ENCODE data around the gene ROBO2.

DNA sequence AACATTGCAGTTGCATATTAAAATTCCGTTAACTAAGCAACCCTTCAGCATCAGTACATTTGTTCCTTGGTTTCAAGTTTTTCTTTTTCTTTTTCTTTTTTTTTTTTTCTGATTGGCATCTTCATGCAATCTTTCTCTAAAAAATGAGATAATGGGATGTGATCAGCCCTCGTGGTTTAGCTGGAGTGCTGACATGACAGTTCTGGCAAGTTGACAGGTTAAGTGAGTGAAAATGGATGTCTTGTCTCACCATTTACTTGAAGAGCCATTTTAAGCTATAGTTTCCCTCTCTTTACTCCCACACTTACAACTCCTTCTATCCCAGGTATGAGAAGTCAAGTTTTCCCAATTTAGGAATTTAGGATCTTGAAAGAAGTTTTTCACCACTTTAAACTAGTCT, 495.2 kb downstream of the ROBO2 start:
- TF ChIP-seq ZNF302 (tag by site-specific recombination; IDR thresholded peaks at IDR 0.05; ENCODE audit: low read depth): no peak
- TF ChIP-seq, protein P1, sequence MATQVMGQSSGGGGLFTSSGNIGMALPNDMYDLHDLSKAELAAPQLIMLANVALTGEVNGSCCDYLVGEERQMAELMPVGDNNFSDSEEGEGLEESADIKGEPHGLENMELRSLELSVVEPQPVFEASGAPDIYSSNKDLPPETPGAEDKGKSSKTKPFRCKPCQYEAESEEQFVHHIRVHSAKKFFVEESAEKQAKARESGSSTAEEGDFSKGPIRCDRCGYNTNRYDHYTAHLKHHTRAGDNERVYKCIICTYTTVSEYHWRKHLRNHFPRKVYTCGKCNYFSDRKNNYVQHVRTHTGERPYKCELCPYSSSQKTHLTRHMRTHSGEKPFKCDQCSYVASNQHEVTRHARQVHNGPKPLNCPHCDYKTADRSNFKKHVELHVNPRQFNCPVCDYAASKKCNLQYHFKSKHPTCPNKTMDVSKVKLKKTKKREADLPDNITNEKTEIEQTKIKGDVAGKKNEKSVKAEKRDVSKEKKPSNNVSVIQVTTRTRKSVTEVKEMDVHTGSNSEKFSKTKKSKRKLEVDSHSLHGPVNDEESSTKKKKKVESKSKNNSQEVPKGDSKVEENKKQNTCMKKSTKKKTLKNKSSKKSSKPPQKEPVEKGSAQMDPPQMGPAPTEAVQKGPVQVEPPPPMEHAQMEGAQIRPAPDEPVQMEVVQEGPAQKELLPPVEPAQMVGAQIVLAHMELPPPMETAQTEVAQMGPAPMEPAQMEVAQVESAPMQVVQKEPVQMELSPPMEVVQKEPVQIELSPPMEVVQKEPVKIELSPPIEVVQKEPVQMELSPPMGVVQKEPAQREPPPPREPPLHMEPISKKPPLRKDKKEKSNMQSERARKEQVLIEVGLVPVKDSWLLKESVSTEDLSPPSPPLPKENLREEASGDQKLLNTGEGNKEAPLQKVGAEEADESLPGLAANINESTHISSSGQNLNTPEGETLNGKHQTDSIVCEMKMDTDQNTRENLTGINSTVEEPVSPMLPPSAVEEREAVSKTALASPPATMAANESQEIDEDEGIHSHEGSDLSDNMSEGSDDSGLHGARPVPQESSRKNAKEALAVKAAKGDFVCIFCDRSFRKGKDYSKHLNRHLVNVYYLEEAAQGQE (tag by site-specific recombination; IDR thresholded peaks at IDR 0.05): no peak
- TF ChIP-seq, protein P2, sequence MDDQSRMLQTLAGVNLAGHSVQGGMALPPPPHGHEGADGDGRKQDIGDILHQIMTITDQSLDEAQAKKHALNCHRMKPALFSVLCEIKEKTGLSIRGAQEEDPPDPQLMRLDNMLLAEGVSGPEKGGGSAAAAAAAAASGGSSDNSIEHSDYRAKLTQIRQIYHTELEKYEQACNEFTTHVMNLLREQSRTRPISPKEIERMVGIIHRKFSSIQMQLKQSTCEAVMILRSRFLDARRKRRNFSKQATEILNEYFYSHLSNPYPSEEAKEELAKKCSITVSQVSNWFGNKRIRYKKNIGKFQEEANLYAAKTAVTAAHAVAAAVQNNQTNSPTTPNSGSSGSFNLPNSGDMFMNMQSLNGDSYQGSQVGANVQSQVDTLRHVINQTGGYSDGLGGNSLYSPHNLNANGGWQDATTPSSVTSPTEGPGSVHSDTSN (CRISPR knock-in tag; IDR thresholded peaks at IDR 0.05): no peak
- TF ChIP-seq, protein P3, sequence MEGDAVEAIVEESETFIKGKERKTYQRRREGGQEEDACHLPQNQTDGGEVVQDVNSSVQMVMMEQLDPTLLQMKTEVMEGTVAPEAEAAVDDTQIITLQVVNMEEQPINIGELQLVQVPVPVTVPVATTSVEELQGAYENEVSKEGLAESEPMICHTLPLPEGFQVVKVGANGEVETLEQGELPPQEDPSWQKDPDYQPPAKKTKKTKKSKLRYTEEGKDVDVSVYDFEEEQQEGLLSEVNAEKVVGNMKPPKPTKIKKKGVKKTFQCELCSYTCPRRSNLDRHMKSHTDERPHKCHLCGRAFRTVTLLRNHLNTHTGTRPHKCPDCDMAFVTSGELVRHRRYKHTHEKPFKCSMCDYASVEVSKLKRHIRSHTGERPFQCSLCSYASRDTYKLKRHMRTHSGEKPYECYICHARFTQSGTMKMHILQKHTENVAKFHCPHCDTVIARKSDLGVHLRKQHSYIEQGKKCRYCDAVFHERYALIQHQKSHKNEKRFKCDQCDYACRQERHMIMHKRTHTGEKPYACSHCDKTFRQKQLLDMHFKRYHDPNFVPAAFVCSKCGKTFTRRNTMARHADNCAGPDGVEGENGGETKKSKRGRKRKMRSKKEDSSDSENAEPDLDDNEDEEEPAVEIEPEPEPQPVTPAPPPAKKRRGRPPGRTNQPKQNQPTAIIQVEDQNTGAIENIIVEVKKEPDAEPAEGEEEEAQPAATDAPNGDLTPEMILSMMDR (tag by site-specific recombination; IDR thresholded peaks at IDR 0.05): no peak
- TF ChIP-seq ZFP3 (tag by site-specific recombination; IDR thresholded peaks at IDR 0.05; ENCODE audit: low read depth): no peak
- TF ChIP-seq BCL11A (tag by site-specific recombination; IDR thresholded peaks at IDR 0.05; ENCODE audit: low read depth): no peak
- TF ChIP-seq ZBTB1 (tag by site-specific recombination; IDR thresholded peaks at IDR 0.05): no peak
- TF ChIP-seq, protein P4, sequence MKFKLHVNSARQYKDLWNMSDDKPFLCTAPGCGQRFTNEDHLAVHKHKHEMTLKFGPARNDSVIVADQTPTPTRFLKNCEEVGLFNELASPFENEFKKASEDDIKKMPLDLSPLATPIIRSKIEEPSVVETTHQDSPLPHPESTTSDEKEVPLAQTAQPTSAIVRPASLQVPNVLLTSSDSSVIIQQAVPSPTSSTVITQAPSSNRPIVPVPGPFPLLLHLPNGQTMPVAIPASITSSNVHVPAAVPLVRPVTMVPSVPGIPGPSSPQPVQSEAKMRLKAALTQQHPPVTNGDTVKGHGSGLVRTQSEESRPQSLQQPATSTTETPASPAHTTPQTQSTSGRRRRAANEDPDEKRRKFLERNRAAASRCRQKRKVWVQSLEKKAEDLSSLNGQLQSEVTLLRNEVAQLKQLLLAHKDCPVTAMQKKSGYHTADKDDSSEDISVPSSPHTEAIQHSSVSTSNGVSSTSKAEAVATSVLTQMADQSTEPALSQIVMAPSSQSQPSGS (tag by site-specific recombination; IDR thresholded peaks at IDR 0.05; ENCODE audit: low read depth): no peak
- no peak for TF ChIP-seq ZNF48 (tag by site-specific recombination; IDR thresholded peaks at IDR 0.05)

All from HEK293 (cell line).